Panc1 (cell line): ENCODE measurements around the gene HOXA5. TPM values are rescaled to one million over a fixed set of nuclear protein-coding genes. Genes with fewer than 3 reads are reported as not detected.

Experiments
- ATAC-seq: fragments of 200-7000 bp; cut with Tn5 transposase; 2 replicates; pipeline ENCODE4 v1.9.1; 2020; ENCODE audit warnings: mild to moderate bottlenecking, moderate library complexity
- BruUV-seq: library from RNA; stranded (reverse); fragments of 400-500 nt; replicated peaks from 2 replicates; lab custom pipeline; 2021; lab: Mats Ljungman, UMichigan
- CTCF ChIA-PET: fragments of 300-600 bp; sonication (Branson Sonifier 250); formaldehyde crosslinking; loops from one replicate; lab custom pipeline; 2022; ENCODE audit warnings: antibody characterized with exemption; lab: Charles Lee
- POLR2A ChIA-PET: fragments of 300-600 bp; sonication (Branson Sonifier 250); formaldehyde crosslinking; loops from one replicate; lab custom pipeline; 2022; ENCODE audit warnings: antibody characterized with exemption; lab: Charles Lee
- DNase-seq: peaks from one replicate; pipeline ENCODE4 v3.0.0-alpha.2; 2010; ENCODE audit warnings: low read depth, low spot score
- H3K27ac ChIP-seq: 2 replicates; pipeline ENCODE4 v1.5.1; 2011; ENCODE audit warnings: mild to moderate bottlenecking, low read length, inconsistent platforms
- H3K27me3 ChIP-seq: fragments of 200-500 bp; sonication (Bioruptor generic); 2 replicates; pipeline ENCODE4 v1.6.0; 2014; ENCODE audit warnings: low read length, inconsistent platforms; ENCODE audit not compliant: control insufficient read depth, insufficient read depth
- H3K36me3 ChIP-seq: fragments of 200-500 bp; sonication (Bioruptor generic); 2 replicates; pipeline ENCODE4 v1.5.1; 2014; ENCODE audit warnings: inconsistent platforms, mild to moderate bottlenecking, low read length, moderate library complexity; ENCODE audit not compliant: control insufficient read depth, insufficient read depth
- H3K4me1 ChIP-seq: 2 replicates; pipeline ENCODE4 v1.5.1; 2011; ENCODE audit warnings: inconsistent platforms, mild to moderate bottlenecking, low read length, moderate library complexity; ENCODE audit not compliant: control insufficient read depth, insufficient read depth
- H3K4me3 ChIP-seq, 2 experiments: 2 replicates each; pipeline ENCODE4 v1.5.1; 2011 to 2012; ENCODE audit warnings: low read depth in 2 of 2, low read length in 2 of 2, mild to moderate bottlenecking in 2 of 2, inconsistent platforms in 1 of 2, moderate library complexity in 1 of 2
- H3K9me3 ChIP-seq: fragments of 200-500 bp; sonication (Bioruptor generic); 2 replicates; pipeline ENCODE4 v1.5.1; 2014; ENCODE audit warnings: low read depth, mild to moderate bottlenecking, inconsistent platforms, low read length, moderate library complexity; ENCODE audit not compliant: control insufficient read depth, insufficient read depth
- POLR2AphosphoS5 ChIP-seq: IDR thresholded peaks from 2 replicates; pipeline ENCODE4 v1.6.1; 2012; ENCODE audit warnings: mild to moderate bottlenecking, low read depth, low read length, moderate library complexity
- SIN3A ChIP-seq: IDR thresholded peaks from 2 replicates; pipeline ENCODE4 v1.6.1; 2012; ENCODE audit warnings: low read depth, mild to moderate bottlenecking, low read length, moderate library complexity, borderline replicate concordance; ENCODE audit not compliant: insufficient read depth
- TCF7L2 ChIP-seq: IDR thresholded peaks from 2 replicates; pipeline ENCODE4 v1.6.1; 2011; ENCODE audit warnings: mild to moderate bottlenecking, low read depth, low read length, inconsistent platforms
- in situ Hi-C: cut with HindIII; loops from 2 replicates; pipeline ENCODE4 v1.10.0; 2016; ENCODE audit warnings: low sequenced_read_pairs, low pct_unique_long_range_greater_than_20kb
- intact Hi-C: fragments of 100-400 bp; cut with micrococcal nuclease; formaldehyde crosslinking; loops from one replicate; pipeline ENCODE4 v1.10.0; 2022; ENCODE audit not compliant: unreplicated experiment
- total RNA-seq: library from RNA; stranded (reverse); gene quantifications from one replicate; pipeline ENCODE4 v1.2.1, GENCODE V29; 2021; ENCODE audit not compliant: unreplicated experiment
- TF ChIP-seq, protein P1 (sequence below), 2 experiments: IDR thresholded peaks; 2 replicates each; pipeline ENCODE4 v1.6.1; 2011 to 2012; ENCODE audit warnings: low read depth in 2 of 2, control low read depth in 1 of 2, low read length in 1 of 2, mild to moderate bottlenecking in 1 of 2, moderate library complexity in 1 of 2; ENCODE audit not compliant: insufficient read depth in 1 of 2
- TF ChIP-seq, protein P2 (sequence below): fragments of 450-650 bp; IDR thresholded peaks from 2 replicates; pipeline ENCODE4 v1.5.1; 2017; ENCODE audit warnings: mild to moderate bottlenecking

HOXA5 gene
- total RNA-seq, 1 experiment from 2014 or later, result 3.9 TPM

DNA sequence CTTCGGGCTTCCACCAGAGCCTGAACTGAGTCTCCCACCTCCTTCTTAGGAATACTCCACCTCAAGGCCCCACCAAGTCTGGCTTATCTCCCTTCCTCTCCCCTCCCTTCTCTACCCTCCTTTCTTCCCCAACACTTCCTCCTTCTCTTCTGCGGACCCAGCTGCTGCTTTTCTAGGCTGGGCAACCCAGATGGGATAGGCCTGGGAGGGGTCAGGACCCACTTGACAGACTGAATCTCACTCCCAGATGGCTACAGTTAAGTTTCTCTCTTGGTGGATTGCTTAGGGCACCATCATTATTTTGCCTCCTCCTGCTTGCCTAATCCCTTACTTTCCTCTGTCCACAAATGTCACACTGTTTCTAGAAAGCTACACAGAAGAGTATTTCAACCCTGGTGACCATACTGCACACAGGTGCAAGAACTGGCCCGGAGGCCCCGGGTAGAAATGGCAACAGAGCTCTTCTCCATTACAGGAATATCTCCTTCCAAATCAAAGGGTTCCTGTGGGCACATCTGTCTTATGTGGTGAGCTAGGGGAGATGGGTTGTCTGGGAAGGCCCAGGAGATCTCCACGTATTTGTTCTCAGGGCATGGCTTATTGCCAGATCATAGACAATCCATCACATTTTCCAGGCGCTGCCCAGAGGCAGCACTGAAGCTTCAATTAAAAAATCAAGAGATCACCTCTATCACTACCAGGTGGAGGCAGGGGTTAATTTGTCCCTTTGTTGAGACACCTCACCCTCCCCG is 46.7 kb upstream of the HOXA5 start:
- Histone ChIP-seq H3K27ac (no peak overlapping the region), H3K9me3 (no peaks in the 10 kb centered on the region), H3K27me3 (no peaks in the 10 kb centered on the region), H3K4me1 (peaks cover 7% of the 10 kb centered on the region; the same call in 1 of the 2 replicates), H3K4me3 (no peak overlapping the region), H3K36me3 (no peaks in the 10 kb centered on the region)
- no TSS peak for BruUV-seq
- intact Hi-C loops, result no loop called here
- POLR2A ChIA-PET, result no interaction called here
- DNase-seq, result no peak
- no peak for ATAC-seq
- CTCF ChIA-PET, result no interaction called here
- in situ Hi-C loops, result no loop called here
- TF ChIP-seq POLR2AphosphoS5 (no peak), SIN3A (no peak), TCF7L2 (no peak)
- TF ChIP-seq, protein P1, sequence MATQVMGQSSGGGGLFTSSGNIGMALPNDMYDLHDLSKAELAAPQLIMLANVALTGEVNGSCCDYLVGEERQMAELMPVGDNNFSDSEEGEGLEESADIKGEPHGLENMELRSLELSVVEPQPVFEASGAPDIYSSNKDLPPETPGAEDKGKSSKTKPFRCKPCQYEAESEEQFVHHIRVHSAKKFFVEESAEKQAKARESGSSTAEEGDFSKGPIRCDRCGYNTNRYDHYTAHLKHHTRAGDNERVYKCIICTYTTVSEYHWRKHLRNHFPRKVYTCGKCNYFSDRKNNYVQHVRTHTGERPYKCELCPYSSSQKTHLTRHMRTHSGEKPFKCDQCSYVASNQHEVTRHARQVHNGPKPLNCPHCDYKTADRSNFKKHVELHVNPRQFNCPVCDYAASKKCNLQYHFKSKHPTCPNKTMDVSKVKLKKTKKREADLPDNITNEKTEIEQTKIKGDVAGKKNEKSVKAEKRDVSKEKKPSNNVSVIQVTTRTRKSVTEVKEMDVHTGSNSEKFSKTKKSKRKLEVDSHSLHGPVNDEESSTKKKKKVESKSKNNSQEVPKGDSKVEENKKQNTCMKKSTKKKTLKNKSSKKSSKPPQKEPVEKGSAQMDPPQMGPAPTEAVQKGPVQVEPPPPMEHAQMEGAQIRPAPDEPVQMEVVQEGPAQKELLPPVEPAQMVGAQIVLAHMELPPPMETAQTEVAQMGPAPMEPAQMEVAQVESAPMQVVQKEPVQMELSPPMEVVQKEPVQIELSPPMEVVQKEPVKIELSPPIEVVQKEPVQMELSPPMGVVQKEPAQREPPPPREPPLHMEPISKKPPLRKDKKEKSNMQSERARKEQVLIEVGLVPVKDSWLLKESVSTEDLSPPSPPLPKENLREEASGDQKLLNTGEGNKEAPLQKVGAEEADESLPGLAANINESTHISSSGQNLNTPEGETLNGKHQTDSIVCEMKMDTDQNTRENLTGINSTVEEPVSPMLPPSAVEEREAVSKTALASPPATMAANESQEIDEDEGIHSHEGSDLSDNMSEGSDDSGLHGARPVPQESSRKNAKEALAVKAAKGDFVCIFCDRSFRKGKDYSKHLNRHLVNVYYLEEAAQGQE (IDR thresholded peaks at IDR 0.05; ENCODE audit: insufficient read depth in 1 of 2, low read depth in 2 of 2, low read length in 1 of 2), result no peak
- TF ChIP-seq, protein P2, sequence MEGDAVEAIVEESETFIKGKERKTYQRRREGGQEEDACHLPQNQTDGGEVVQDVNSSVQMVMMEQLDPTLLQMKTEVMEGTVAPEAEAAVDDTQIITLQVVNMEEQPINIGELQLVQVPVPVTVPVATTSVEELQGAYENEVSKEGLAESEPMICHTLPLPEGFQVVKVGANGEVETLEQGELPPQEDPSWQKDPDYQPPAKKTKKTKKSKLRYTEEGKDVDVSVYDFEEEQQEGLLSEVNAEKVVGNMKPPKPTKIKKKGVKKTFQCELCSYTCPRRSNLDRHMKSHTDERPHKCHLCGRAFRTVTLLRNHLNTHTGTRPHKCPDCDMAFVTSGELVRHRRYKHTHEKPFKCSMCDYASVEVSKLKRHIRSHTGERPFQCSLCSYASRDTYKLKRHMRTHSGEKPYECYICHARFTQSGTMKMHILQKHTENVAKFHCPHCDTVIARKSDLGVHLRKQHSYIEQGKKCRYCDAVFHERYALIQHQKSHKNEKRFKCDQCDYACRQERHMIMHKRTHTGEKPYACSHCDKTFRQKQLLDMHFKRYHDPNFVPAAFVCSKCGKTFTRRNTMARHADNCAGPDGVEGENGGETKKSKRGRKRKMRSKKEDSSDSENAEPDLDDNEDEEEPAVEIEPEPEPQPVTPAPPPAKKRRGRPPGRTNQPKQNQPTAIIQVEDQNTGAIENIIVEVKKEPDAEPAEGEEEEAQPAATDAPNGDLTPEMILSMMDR, result no peak

GRCh38 chr7:27189295-27189996 is 46.0 kb upstream of the HOXA5 start:
- Histone ChIP-seq H3K9me3 (no peaks in the 10 kb centered on the region), H3K27me3 (no peaks in the 10 kb centered on the region), H3K27ac (no peak overlapping the region), H3K36me3 (no peaks in the 10 kb centered on the region), H3K4me1 (peaks cover 7% of the 10 kb centered on the region; the same call in 1 of the 2 replicates), H3K4me3 (no peak overlapping the region)
- POLR2A ChIA-PET, result no interaction called here
- TF ChIP-seq, protein P1 (IDR thresholded peaks at IDR 0.05; ENCODE audit: insufficient read depth in 1 of 2, low read depth in 2 of 2, low read length in 1 of 2), result no peak
- TF ChIP-seq, protein P2, result no peak
- no peak for TF ChIP-seq SIN3A
- no peak for TF ChIP-seq POLR2AphosphoS5
- no peak for TF ChIP-seq TCF7L2
- CTCF ChIA-PET, result no interaction called here
- in situ Hi-C loops, result no loop called here
- ATAC-seq (peak; percentile 11; the same call in 1 of the 2 replicates), DNase-seq (no peak)
- intact Hi-C loops, result no loop called here
- BruUV-seq, result no TSS peak
